K562 (cell line): ENCODE measurements around the gene TRMT1. TPM values are rescaled to one million over a fixed set of nuclear protein-coding genes. Genes with fewer than 3 reads are reported as not detected.

Experiments used
- CAMTA2 ChIP-seq: fragments of 250-450 bp; sonication (Bioruptor Pico); conservative IDR thresholded peaks from 2 replicates; pipeline ENCODE4 v1.5.1; 2022
- ELF2 ChIP-seq: fragments of 250-450 bp; sonication (Bioruptor Pico); IDR thresholded peaks from 2 replicates; pipeline ENCODE4 v1.5.0; 2021; ENCODE audit warnings: mild to moderate bottlenecking
- FOXP1 ChIP-seq: sonication (generic); formaldehyde crosslinking; IDR thresholded peaks from 2 replicates; pipeline ENCODE4 v1.8.0; 2022; ENCODE audit warnings: mild to moderate bottlenecking, missing genetic modification reagents
- GATAD2B ChIP-seq: fragments of 450-650 bp; IDR thresholded peaks from 2 replicates; pipeline ENCODE4 v1.6.1; 2017; ENCODE audit warnings: mild to moderate bottlenecking, borderline replicate concordance
- HMGXB4 ChIP-seq: sonication (generic); formaldehyde crosslinking; IDR thresholded peaks from 2 replicates; pipeline ENCODE4 v1.8.1; 2023; ENCODE audit warnings: mild to moderate bottlenecking, missing genetic modification reagents
- IRF9 ChIP-seq: fragments of 450-650 bp; IDR thresholded peaks from 2 replicates; pipeline ENCODE4 v1.6.1; 2016; ENCODE audit warnings: missing biosample characterization, missing genetic modification characterization
- KLF6 ChIP-seq: fragments of 250-450 bp; sonication (Bioruptor Pico); IDR thresholded peaks from 2 replicates; pipeline ENCODE4 v1.4.0; 2020; ENCODE audit warnings: mild to moderate bottlenecking, moderate library complexity, borderline replicate concordance
- MIER1 ChIP-seq: fragments of 450-650 bp; IDR thresholded peaks from 2 replicates; pipeline ENCODE4 v1.6.1; 2016; ENCODE audit warnings: antibody characterized with exemption, mild to moderate bottlenecking, low read depth
- NCOR1 ChIP-seq: fragments of 450-650 bp; IDR thresholded peaks from 2 replicates; pipeline ENCODE4 v1.6.1; 2016; ENCODE audit warnings: mild to moderate bottlenecking, moderate library complexity
- NONO ChIP-seq, 2 experiments: fragments of 200-400 bp in 1 of 2; fragments of 450-650 bp in 1 of 2; formaldehyde crosslinking in 1 of 2; IDR thresholded peaks; 2 replicates each; pipeline ENCODE4 v1.6.1; 2017; ENCODE audit warnings: low read depth in 2 of 2, mild to moderate bottlenecking in 2 of 2, moderate library complexity in 2 of 2, low read length in 1 of 2
- PCBP2 ChIP-seq: fragments of 200-400 bp; formaldehyde crosslinking; IDR thresholded peaks from 2 replicates; pipeline ENCODE4 v1.6.1; 2018; ENCODE audit warnings: low read length, low read depth, mild to moderate bottlenecking, moderate library complexity; ENCODE audit not compliant: poor library complexity, severe bottlenecking
- POU5F1 ChIP-seq: fragments of 150-350 bp; IDR thresholded peaks from 2 replicates; pipeline ENCODE4 v1.6.1; 2014; ENCODE audit warnings: borderline replicate concordance, low read length, low read depth, mild to moderate bottlenecking; ENCODE audit not compliant: partially characterized antibody
- RNF219 ChIP-seq: fragments of 250-450 bp; sonication (Bioruptor Pico); IDR thresholded peaks from 2 replicates; pipeline ENCODE4 v1.5.0; 2022; ENCODE audit warnings: mild to moderate bottlenecking
- SETDB1 ChIP-seq: IDR thresholded peaks from one replicate; pipeline ENCODE4 v1.6.1; 2012; ENCODE audit warnings: low read length, control low read depth, inconsistent platforms
- SFPQ ChIP-seq: fragments of 200-400 bp; formaldehyde crosslinking; IDR thresholded peaks from 2 replicates; pipeline ENCODE4 v1.6.1; 2017; ENCODE audit warnings: mild to moderate bottlenecking, low read depth, low read length, moderate library complexity
- SIN3B ChIP-seq: fragments of 450-650 bp; IDR thresholded peaks from 2 replicates; pipeline ENCODE4 v1.6.1; 2017; ENCODE audit warnings: low read depth, mild to moderate bottlenecking, moderate library complexity
- SREBF1 ChIP-seq: fragments of 150-350 bp; IDR thresholded peaks from 2 replicates; pipeline ENCODE4 v1.6.1; 2014; ENCODE audit warnings: antibody characterized with exemption, low read depth, low read length, borderline replicate concordance
- U2AF1 ChIP-seq: fragments of 200-400 bp; formaldehyde crosslinking; optimal IDR thresholded peaks from 2 replicates; pipeline ENCODE3; 2017; ENCODE audit warnings: mild to moderate bottlenecking, low read depth, low read length, moderate library complexity
- ZFP1 ChIP-seq: fragments of 450-650 bp; formaldehyde crosslinking; IDR thresholded peaks from 2 replicates; pipeline ENCODE4 v1.4.0; 2020; ENCODE audit warnings: mild to moderate bottlenecking, mixed read lengths
- ZKSCAN3 ChIP-seq: fragments of 250-450 bp; sonication (Bioruptor Pico); IDR thresholded peaks from 2 replicates; pipeline ENCODE4 v1.4.0; 2020
- ZNF175 ChIP-seq: fragments of 200-800 bp; sonication (Bioruptor generic); IDR thresholded peaks from 2 replicates; pipeline ENCODE4 v1.6.1; 2016; ENCODE audit warnings: low read depth, mild to moderate bottlenecking, missing genetic modification characterization, missing compliant biosample characterization
- ZNF41 ChIP-seq: fragments of 250-450 bp; sonication (Bioruptor Pico); conservative IDR thresholded peaks from 2 replicates; pipeline ENCODE4 v1.4.0; 2020; ENCODE audit warnings: mild to moderate bottlenecking
- polyA plus RNA-seq, 8 experiments: library from polyadenylated mRNA; depleted of rRNA in 4 of 8; stranded (reverse) in 5 of 8; unstranded in 3 of 8; fragments of >200 nt; fragmentation: Nextera tagmentation in 2 of 8; fragmentation: Illumina TruSeq in 1 of 8; extraction: Ambion mirVana in 2 of 8; extraction: Trizol in 1 of 8; gene quantifications; 2 replicates each; pipeline versions ENCODE4 v1.2.1 to v1.2.3, GENCODE V29; 2011 to 2014; ENCODE audit warnings: inconsistent platforms in 1 of 8, missing spikeins in 1 of 8
- total RNA-seq, 7 experiments: library from RNA; depleted of rRNA in 6 of 7; stranded (reverse); fragments of >200 nt in 6 of 7; fragmentation: Illumina TruSeq in 2 of 7; extraction: Trizol in 2 of 7; gene quantifications; 2 replicates each; pipeline versions ENCODE4 v1.2.1 to v1.2.3, GENCODE V29; 2011 to 2021; ENCODE audit warnings: low replicate concordance in 1 of 7

Gene TRMT1
- total and polyA plus RNA-seq, 9 of the 15 experiments (the other 6 are each of a cell fraction or from before 2014, with no cell fraction given), result 5.8 to 158 (median 54.3) TPM

- TF ChIP-seq RNF219 (CRISPR knock-in tag) (no peak), KLF6 (CRISPR knock-in tag) (no peak), FOXP1 (CRISPR knock-in tag) (no peak; the same call in 1 of the 2 replicates), SETDB1 (no peak), POU5F1 (no peak), NCOR1 (no peak), ZNF41 (CRISPR knock-in tag) (no peak), U2AF1 (no peak), ELF2 (CRISPR knock-in tag) (peak; percentile 91), HMGXB4 (no peak), ZFP1 (CRISPR knock-in tag) (no peak), SREBF1 (no peak), IRF9 (tag) (no peak), NONO (IDR thresholded peaks at IDR 0.05; ENCODE audit: low read depth in 2 of 2, low read length in 1 of 2) (no peak), ZKSCAN3 (CRISPR knock-in tag) (peak; percentile 73), MIER1 (no peak), SFPQ (no peak), PCBP2 (no peak), CAMTA2 (CRISPR knock-in tag) (no peak), SIN3B (no peak), ZNF175 (CRISPR knock-in tag) (no peak), GATAD2B (peak; percentile 38; the same call in 1 of the 2 replicates)
Measured at GRCh38 chr19:13164343-13165161, 48.0 kb upstream of the TRMT1 start (continued).
